ENCODE results near the gene BOLA3. TPM values are rescaled to one million over a fixed set of nuclear protein-coding genes. Genes with fewer than 3 reads are reported as not detected.

Gene BOLA3
- total and polyA plus RNA-seq, 2 donors (not counting 1 experiment from before 2014, with no cell fraction given), result 6.5 to 8.5 TPM

GRCh38 chr2:74104839-74105238, 42.9 kb downstream of the BOLA3 start:
- Mint-ChIP-seq H3K4me3 (no peak overlapping the region), H3K27ac (no peak overlapping the region), H3K4me1 (no peaks in the 10 kb centered on the region), H3K9me3 (ENCODE audit: insufficient read depth) (no peaks in the 10 kb centered on the region), H3K27me3 (no peaks in the 10 kb centered on the region)
- Histone ChIP-seq H3K36me3 (replicated peaks in 1 of 2; ENCODE audit: control extremely low read depth in 1 of 2, control insufficient read depth in 1 of 2, extremely low read depth in 1 of 2, insufficient read depth in 2 of 2, low read length in 1 of 2) (peaks cover 0 to 35% of the 10 kb centered on the region in 2 experiments), H3K27me3 (replicated peaks in 1 of 4; ENCODE audit: control extremely low read depth in 1 of 4, control insufficient read depth in 3 of 4, insufficient read depth in 4 of 4, low read length in 3 of 4) (no peaks in the 10 kb centered on the region), H3K4me3 (ENCODE audit: control extremely low read depth in 1 of 5, extremely low read depth in 1 of 5, insufficient read depth in 1 of 5, low read depth in 2 of 5, low read length in 4 of 5) (no peak overlapping the region), H3K79me2 (ENCODE audit: control insufficient read depth, insufficient read depth, low read length) (no peaks in the 10 kb centered on the region), H3K4me2 (replicated peaks; ENCODE audit: low read depth, low read length, poor library complexity, severe bottlenecking) (no peak overlapping the region), H4K20me1 (ENCODE audit: control insufficient read depth, insufficient read depth, low read length, poor library complexity, severe bottlenecking) (no peaks in the 10 kb centered on the region), H3K27ac (ENCODE audit: low read length in 2 of 2) (no peak overlapping the region), H3K9me3 (ENCODE audit: control extremely low read depth in 1 of 3, control insufficient read depth in 2 of 3, insufficient read depth in 1 of 3, low read length in 2 of 3) (no peaks in the 10 kb centered on the region), H2AFZ (ENCODE audit: insufficient read depth, low read depth, low read length, poor library complexity, severe bottlenecking) (no peak overlapping the region), H3K9ac (ENCODE audit: low read length) (no peak overlapping the region), H3K4me1 (ENCODE audit: control insufficient read depth in 2 of 2, insufficient read depth in 2 of 2, low read length in 2 of 2) (no peaks in the 10 kb centered on the region)
- POLR2A ChIA-PET, result no interaction called here
- 98% methylated on average over 3 of the region's 7 CpGs for WGBS (ENCODE audit: insufficient coverage)
- TF ChIP-seq CTCF (IDR thresholded peaks at IDR 0.05) (peak; percentile 51), EZH2 (IDR thresholded peaks at IDR 0.05; ENCODE audit: borderline replicate concordance, insufficient read depth, low read depth, low read length, poor library complexity, severe bottlenecking) (no peak)
- intact Hi-C loops (cut with micrococcal nuclease), result no loop called here
- ATAC-seq (ENCODE audit: low read depth) (no peak), DNase-seq (no peak)
- CTCF ChIA-PET, result interaction anchor here (0.7 to 2.6 kb wide), 5 partner anchors 103 to 281 kb away, joined by 3 to 21 read pairs (median 7); no protein-coding TSS in a partner anchor

- intact Hi-C loops (cut with micrococcal nuclease), result no loop called here
- Histone ChIP-seq H2AFZ (ENCODE audit: insufficient read depth, low read depth, low read length, poor library complexity, severe bottlenecking) (no peak overlapping the region), H3K4me1 (ENCODE audit: control insufficient read depth in 2 of 2, insufficient read depth in 2 of 2, low read length in 2 of 2) (no peaks in the 10 kb centered on the region), H3K4me2 (replicated peaks; ENCODE audit: low read depth, low read length, poor library complexity, severe bottlenecking) (no peak overlapping the region), H3K36me3 (replicated peaks in 1 of 2; ENCODE audit: control extremely low read depth in 1 of 2, control insufficient read depth in 1 of 2, extremely low read depth in 1 of 2, insufficient read depth in 2 of 2, low read length in 1 of 2) (peaks cover 1 to 44% of the 10 kb centered on the region in 2 experiments), H4K20me1 (ENCODE audit: control insufficient read depth, insufficient read depth, low read length, poor library complexity, severe bottlenecking) (no peaks in the 10 kb centered on the region), H3K9ac (ENCODE audit: low read length) (no peak overlapping the region), H3K9me3 (ENCODE audit: control extremely low read depth in 1 of 3, control insufficient read depth in 2 of 3, insufficient read depth in 1 of 3, low read length in 2 of 3) (no peaks in the 10 kb centered on the region), H3K4me3 (ENCODE audit: control extremely low read depth in 1 of 5, extremely low read depth in 1 of 5, insufficient read depth in 1 of 5, low read depth in 2 of 5, low read length in 4 of 5) (no peak overlapping the region), H3K79me2 (ENCODE audit: control insufficient read depth, insufficient read depth, low read length) (no peaks in the 10 kb centered on the region), H3K27me3 (replicated peaks in 1 of 4; ENCODE audit: control extremely low read depth in 1 of 4, control insufficient read depth in 3 of 4, insufficient read depth in 4 of 4, low read length in 3 of 4) (no peaks in the 10 kb centered on the region), H3K27ac (ENCODE audit: low read length in 2 of 2) (no peak overlapping the region)
- no peak overlapping the region for H3K27ac Mint-ChIP-seq
- ATAC-seq (ENCODE audit: low read depth) (no peak), DNase-seq (no peak)
- ChIA-PET CTCF (interaction anchor here (0.7 to 2.6 kb wide), 5 partner anchors 12 to 280 kb away, joined by 3 to 21 read pairs (median 5); no protein-coding TSS in a partner anchor), POLR2A (no interaction called here)
- no peaks in the 10 kb centered on the region for H3K4me1 Mint-ChIP-seq
- no peak overlapping the region for H3K4me3 Mint-ChIP-seq
- WGBS (ENCODE audit: insufficient coverage), result 94% methylated on average over 4 of the region's 6 CpGs
- no peak for TF ChIP-seq EZH2 (IDR thresholded peaks at IDR 0.05; ENCODE audit: borderline replicate concordance, insufficient read depth, low read depth, low read length, poor library complexity, severe bottlenecking)
- no peaks in the 10 kb centered on the region for H3K27me3 Mint-ChIP-seq
- H3K9me3 Mint-ChIP-seq (ENCODE audit: insufficient read depth), result no peaks in the 10 kb centered on the region
Measured at GRCh38 chr2:74103763-74104162, 43.9 kb downstream of the BOLA3 start.
